Embryonic facial prominence (tissue), 1 donor: ENCODE results near the gene ANKFN1.

Source experiments
- DNase-seq: peaks from one replicate; pipeline ENCODE4 v3.0.0-alpha.2; 2016; ENCODE audit errors: extremely low spot score

ANKFN1 gene

GRCh38 chr17:56505154-56505756, 352.0 kb downstream of the ANKFN1 start:
- no peak for DNase-seq

- no peak for DNase-seq
Observed at GRCh38 chr17:56506349-56506748, 353.1 kb downstream of the ANKFN1 start.

GRCh38 chr17:56510554-56511342, 357.5 kb downstream of the ANKFN1 start:
- DNase-seq = no peak

- no peak for DNase-seq
Observed at GRCh38 chr17:56514264-56514663, 361.0 kb downstream of the ANKFN1 start.

GRCh38 chr17:56514899-56515298, 361.6 kb downstream of the ANKFN1 start:
- no peak for DNase-seq

GRCh38 chr17:56521414-56522141, 368.3 kb downstream of the ANKFN1 start:
- DNase-seq = no peak

- no peak for DNase-seq
Observed at GRCh38 chr17:56523042-56523441, 369.8 kb downstream of the ANKFN1 start.

GRCh38 chr17:56528696-56529095, 375.4 kb downstream of the ANKFN1 start:
- DNase-seq = no peak

- DNase-seq = no peak
Observed at GRCh38 chr17:56532926-56533325, 379.7 kb downstream of the ANKFN1 start.

GRCh38 chr17:56536766-56537165, 383.5 kb downstream of the ANKFN1 start:
- no peak for DNase-seq

GRCh38 chr17:56540836-56541235, 387.6 kb downstream of the ANKFN1 start:
- no peak for DNase-seq

GRCh38 chr17:56543280-56543679, 390.0 kb downstream of the ANKFN1 start:
- DNase-seq = no peak

- no peak for DNase-seq
Observed at GRCh38 chr17:56545106-56545505, 391.8 kb downstream of the ANKFN1 start.

- DNase-seq = no peak
Observed at GRCh38 chr17:56545930-56546329, 392.7 kb downstream of the ANKFN1 start.

GRCh38 chr17:56548661-56549060, 395.4 kb downstream of the ANKFN1 start:
- no peak for DNase-seq

- DNase-seq = no peak
Observed at GRCh38 chr17:56549501-56549900, 396.2 kb downstream of the ANKFN1 start.

- no peak for DNase-seq
Observed at GRCh38 chr17:56557682-56558081, 404.4 kb downstream of the ANKFN1 start.

- no peak for DNase-seq
Observed at GRCh38 chr17:56558088-56558487, 404.8 kb downstream of the ANKFN1 start.
